PC-9 (cell line): ENCODE results near the gene TMEM165. TPM values are rescaled to one million over a fixed set of nuclear protein-coding genes. Genes with fewer than 3 reads are reported as not detected.

Experiments
- BruUV-seq: library from RNA; stranded (reverse); fragments of 400-500 nt; replicated peaks from 2 replicates; lab custom pipeline; 2021; lab: Mats Ljungman, UMichigan
- CTCF ChIA-PET: fragments of 300-600 bp; sonication (Branson Sonifier 250); formaldehyde crosslinking; loops from one replicate; lab custom pipeline; 2022; ENCODE audit warnings: antibody characterized with exemption; lab: Charles Lee
- POLR2A ChIA-PET: fragments of 300-600 bp; sonication (Branson Sonifier 250); formaldehyde crosslinking; loops from one replicate; lab custom pipeline; 2022; ENCODE audit warnings: antibody characterized with exemption; ENCODE audit not compliant: unreplicated experiment; lab: Charles Lee
- DNase-seq, 2 experiments: peaks; one replicate each; pipeline versions ENCODE4 v3.0.0 to v3.0.0-alpha.2; 2015 to 2022; ENCODE audit warnings: mixed read lengths in 1 of 2
- H2AFZ ChIP-seq: fragments of 200-600 bp; sonication (generic); 2 replicates; pipeline ENCODE4 v1.8.1; 2017; ENCODE audit warnings: antibody characterized with exemption
- H3F3A ChIP-seq: fragments of 200-600 bp; sonication (generic); 2 replicates; pipeline ENCODE4 v1.8.1; 2017; ENCODE audit warnings: antibody characterized with exemption, mild to moderate bottlenecking, low read depth; ENCODE audit not compliant: insufficient read depth
- H3K27ac ChIP-seq: fragments of 200-600 bp; sonication (generic); 2 replicates; pipeline ENCODE4 v1.6.1; 2016; ENCODE audit warnings: mixed run types
- H3K27me3 ChIP-seq: fragments of 200-600 bp; sonication (generic); 2 replicates; pipeline ENCODE4 v1.6.1; 2016; ENCODE audit warnings: low read depth, mixed run types; ENCODE audit not compliant: insufficient read depth
- H3K36me3 ChIP-seq: fragments of 200-600 bp; sonication (generic); 2 replicates; pipeline ENCODE4 v1.6.1; 2016; ENCODE audit warnings: low read depth, mixed run types
- H3K4me1 ChIP-seq: fragments of 200-600 bp; sonication (generic); replicated peaks from 2 replicates; pipeline ENCODE4 v1.6.1; 2016; ENCODE audit warnings: mixed run types; ENCODE audit not compliant: insufficient read depth
- H3K4me2 ChIP-seq: fragments of 200-600 bp; sonication (generic); 2 replicates; pipeline ENCODE4 v1.6.1; 2017; ENCODE audit warnings: mixed run types
- H3K4me3 ChIP-seq: fragments of 200-600 bp; sonication (generic); 2 replicates; pipeline ENCODE4 v1.6.1; 2016; ENCODE audit warnings: mixed run types
- H3K79me2 ChIP-seq: fragments of 200-600 bp; sonication (generic); 2 replicates; pipeline ENCODE4 v1.6.1; 2017; ENCODE audit warnings: low read depth, mixed run types
- H3K9me2 ChIP-seq: fragments of 200-600 bp; sonication (generic); 2 replicates; pipeline ENCODE4 v1.8.1; 2017; ENCODE audit warnings: mild to moderate bottlenecking; ENCODE audit not compliant: insufficient read depth
- H3K9me3 ChIP-seq: fragments of 200-600 bp; sonication (generic); 2 replicates; pipeline ENCODE4 v1.8.1; 2016; ENCODE audit warnings: low read depth; ENCODE audit not compliant: insufficient read depth
- H4K20me1 ChIP-seq: fragments of 200-600 bp; sonication (generic); 2 replicates; pipeline ENCODE4 v1.8.1; 2017; ENCODE audit not compliant: insufficient read depth
- EZH2 ChIP-seq: fragments of 200-600 bp; sonication (generic); IDR thresholded peaks from 2 replicates; pipeline ENCODE4 v1.8.0; 2017; ENCODE audit warnings: antibody characterized with exemption, low read depth
- intact Hi-C: fragments of 100-400 bp; cut with micrococcal nuclease; formaldehyde crosslinking; loops from one replicate; pipeline ENCODE4 v1.10.0; 2022; ENCODE audit not compliant: unreplicated experiment
- total RNA-seq: library from RNA; stranded (reverse); gene quantifications from 2 replicates; pipeline ENCODE4 v1.2.3, GENCODE V29; 2021
- TF ChIP-seq, protein P1 (sequence below): fragments of 200-600 bp; sonication (generic); conservative IDR thresholded peaks from 2 replicates; pipeline ENCODE4 v1.6.1; 2017; ENCODE audit warnings: mixed run types, antibody characterized with exemption, mild to moderate bottlenecking, moderate library complexity

Gene TMEM165
- total RNA-seq, 1 experiment from 2014 or later: 61.4 TPM

DNA sequence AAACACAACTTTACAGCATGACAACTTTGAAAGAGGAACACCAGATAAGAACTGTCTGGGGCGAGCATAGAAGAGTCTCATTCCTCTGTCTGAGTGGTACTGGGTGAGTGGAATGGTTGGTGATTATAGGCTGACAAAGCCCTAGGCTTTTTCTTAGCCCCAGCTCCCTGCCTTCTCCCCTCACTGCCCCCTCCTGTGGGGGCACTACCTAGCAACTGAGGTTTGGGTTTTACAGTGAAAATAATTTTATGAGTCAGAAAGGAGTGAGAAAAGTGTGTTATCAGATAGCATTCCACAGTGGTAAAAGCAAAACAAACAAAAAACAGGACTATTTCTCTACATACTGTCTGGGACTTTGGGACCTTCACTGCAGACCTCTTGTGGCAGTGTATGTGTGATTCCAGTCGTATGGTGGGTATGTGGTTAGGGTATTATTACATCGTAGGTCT, 10.5 kb upstream of the TMEM165 start:
- intact Hi-C loops: no loop called here
- Histone ChIP-seq H3F3A (0 out of 2 replicates have a peak, but pooled peaks cover 3% of the 10 kb centered on the region), H3K4me2 (peak overlapping the region; percentile 29; the same call in 1 of the 2 replicates), H2AFZ (no peak overlapping the region), H3K9me3 (no peaks in the 10 kb centered on the region), H3K4me1 (peaks cover 13% of the 10 kb centered on the region), H4K20me1 (no peaks in the 10 kb centered on the region), H3K27ac (no peak overlapping the region; the same call in 1 of the 2 replicates), H3K4me3 (no peak overlapping the region), H3K79me2 (no peaks in the 10 kb centered on the region), H3K9me2 (no peaks in the 10 kb centered on the region), H3K27me3 (no peaks in the 10 kb centered on the region), H3K36me3 (no peaks in the 10 kb centered on the region)
- ChIA-PET CTCF (interaction anchor here (1.0 kb wide), 1 partner anchor 10 kb away, joined by 4 read pairs; the partner anchor contains the start of gene TMEM165), POLR2A (no interaction called here)
- DNase-seq: peak in 1 of 2 experiments; percentile 41
- BruUV-seq: no TSS peak
- TF ChIP-seq, protein P1, sequence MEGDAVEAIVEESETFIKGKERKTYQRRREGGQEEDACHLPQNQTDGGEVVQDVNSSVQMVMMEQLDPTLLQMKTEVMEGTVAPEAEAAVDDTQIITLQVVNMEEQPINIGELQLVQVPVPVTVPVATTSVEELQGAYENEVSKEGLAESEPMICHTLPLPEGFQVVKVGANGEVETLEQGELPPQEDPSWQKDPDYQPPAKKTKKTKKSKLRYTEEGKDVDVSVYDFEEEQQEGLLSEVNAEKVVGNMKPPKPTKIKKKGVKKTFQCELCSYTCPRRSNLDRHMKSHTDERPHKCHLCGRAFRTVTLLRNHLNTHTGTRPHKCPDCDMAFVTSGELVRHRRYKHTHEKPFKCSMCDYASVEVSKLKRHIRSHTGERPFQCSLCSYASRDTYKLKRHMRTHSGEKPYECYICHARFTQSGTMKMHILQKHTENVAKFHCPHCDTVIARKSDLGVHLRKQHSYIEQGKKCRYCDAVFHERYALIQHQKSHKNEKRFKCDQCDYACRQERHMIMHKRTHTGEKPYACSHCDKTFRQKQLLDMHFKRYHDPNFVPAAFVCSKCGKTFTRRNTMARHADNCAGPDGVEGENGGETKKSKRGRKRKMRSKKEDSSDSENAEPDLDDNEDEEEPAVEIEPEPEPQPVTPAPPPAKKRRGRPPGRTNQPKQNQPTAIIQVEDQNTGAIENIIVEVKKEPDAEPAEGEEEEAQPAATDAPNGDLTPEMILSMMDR: no peak
- TF ChIP-seq EZH2: no peak

DNA sequence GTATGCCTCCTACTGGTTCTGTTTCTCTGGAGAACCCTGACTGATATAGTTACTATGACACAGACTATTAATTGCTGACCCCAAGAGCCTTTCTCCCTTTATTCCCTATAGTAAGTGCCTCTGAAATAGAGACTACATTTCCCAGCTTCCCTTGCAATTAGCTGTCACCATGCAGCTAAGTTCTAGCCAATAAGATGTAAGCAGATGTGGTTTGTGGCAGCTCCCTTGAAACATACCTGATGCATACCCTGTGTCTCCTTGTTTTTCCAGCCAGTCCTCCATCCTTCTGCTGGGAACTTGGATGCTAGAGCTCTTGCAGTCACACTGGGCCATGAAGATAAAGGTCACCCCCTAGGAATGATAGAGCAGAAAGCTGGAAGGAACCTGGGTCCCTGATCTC, 9.7 kb upstream of the TMEM165 start:
- Histone ChIP-seq H3K9me2 (no peaks in the 10 kb centered on the region), H3K4me1 (peaks cover 12% of the 10 kb centered on the region), H4K20me1 (no peaks in the 10 kb centered on the region), H3K36me3 (no peaks in the 10 kb centered on the region), H3K79me2 (no peaks in the 10 kb centered on the region), H3K4me2 (no peak overlapping the region), H3K4me3 (no peak overlapping the region), H2AFZ (no peak overlapping the region), H3K9me3 (no peaks in the 10 kb centered on the region), H3K27ac (no peak overlapping the region), H3K27me3 (no peaks in the 10 kb centered on the region), H3F3A (0 out of 2 replicates have a peak, but pooled peaks cover 3% of the 10 kb centered on the region)
- no TSS peak for BruUV-seq
- no peak for TF ChIP-seq EZH2
- TF ChIP-seq, protein P1: no peak
- ChIA-PET POLR2A (interaction anchor here (0.6 to 0.7 kb wide), 2 partner anchors 9 to 159 kb away, joined by 3 to 15 read pairs; partner anchors contain the start of gene TMEM165), CTCF (no interaction called here)
- no peak for DNase-seq
- intact Hi-C loops: no loop called here

DNA sequence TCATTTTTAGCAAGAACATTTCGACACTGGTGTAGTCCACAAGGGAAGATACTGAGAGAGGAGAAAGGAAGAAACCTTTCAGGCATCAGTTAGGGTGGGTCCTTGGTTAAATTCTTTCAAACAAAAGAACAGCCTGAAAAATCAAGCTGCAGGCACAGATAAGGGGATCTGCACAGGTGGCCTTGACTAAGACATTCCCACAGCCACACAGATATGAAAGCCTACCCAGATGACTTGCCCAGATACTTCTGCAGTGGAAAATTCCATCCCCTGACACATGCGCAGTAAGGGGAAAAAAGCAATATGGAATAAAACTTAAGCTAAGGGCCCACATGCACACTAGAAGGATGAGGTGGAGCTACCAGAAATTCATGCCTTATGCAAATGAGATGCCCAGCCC, 8.9 kb upstream of the TMEM165 start:
- peaks cover 12% of the 10 kb centered on the region for H3K4me1 ChIP-seq
- DNase-seq: peak in 1 of 2 experiments; percentile 39
- H4K20me1 ChIP-seq: no peaks in the 10 kb centered on the region
- H3K9me2 ChIP-seq: no peaks in the 10 kb centered on the region
- no peak overlapping the region for H3K4me2 ChIP-seq
- H3K27me3 ChIP-seq: no peaks in the 10 kb centered on the region
- no peak overlapping the region for H3K27ac ChIP-seq
- ChIA-PET POLR2A (interaction anchor here (0.6 kb wide), 1 partner anchor 28 kb away, joined by 3 read pairs; no protein-coding TSS in a partner anchor), CTCF (no interaction called here)
- no peak overlapping the region for H3K4me3 ChIP-seq
- H2AFZ ChIP-seq: no peak overlapping the region
- no TSS peak for BruUV-seq
- H3K79me2 ChIP-seq: no peaks in the 10 kb centered on the region
- intact Hi-C loops: no loop called here
- no peaks in the 10 kb centered on the region for H3K9me3 ChIP-seq
- TF ChIP-seq EZH2: no peak
- TF ChIP-seq, protein P1: no peak
- 0 out of 2 replicates have a peak, but pooled peaks cover 3% of the 10 kb centered on the region for H3F3A ChIP-seq
- H3K36me3 ChIP-seq: no peaks in the 10 kb centered on the region
